Stimulated activated CD8-positive, alpha-beta memory T cell treated with anti-CD3 and anti-CD28 coated beads, Interleukin-2, amount 100 ng/mL, for 1 hour (primary cell): ENCODE data around the gene WWP2.
"Not testable (repeated sequence)": the region's sequence is repeated elsewhere in the genome, so short reads cannot be mapped to it uniquely, and the experiment has no call there.

Source experiments
- DNase-seq, 2 donors: peaks; one replicate each; pipeline ENCODE4 v3.0.0-alpha.2; 2020; ENCODE audit warnings: low read depth in 2 of 2

Gene WWP2

DNA sequence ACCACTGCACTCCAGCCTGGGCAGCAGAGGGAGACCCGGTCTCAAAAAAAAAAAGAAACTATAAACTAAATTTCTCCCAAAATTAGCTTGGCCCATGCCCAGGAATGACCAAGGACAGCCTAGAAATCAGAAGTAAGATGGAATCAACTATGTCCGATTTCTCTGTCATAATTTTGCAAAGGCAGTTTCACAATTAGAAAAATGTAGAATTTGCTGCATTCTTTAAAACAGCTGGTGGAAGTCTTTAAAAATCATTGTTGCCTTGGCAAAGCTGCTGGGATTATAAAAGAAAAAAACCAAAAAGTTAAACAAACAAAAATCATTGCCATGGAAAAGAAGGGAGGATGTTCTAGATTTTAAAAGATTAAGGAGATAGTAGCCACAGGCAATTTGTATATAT lies 32.4 kb downstream of the WWP2 start:
- DNase-seq: no peak

DNA sequence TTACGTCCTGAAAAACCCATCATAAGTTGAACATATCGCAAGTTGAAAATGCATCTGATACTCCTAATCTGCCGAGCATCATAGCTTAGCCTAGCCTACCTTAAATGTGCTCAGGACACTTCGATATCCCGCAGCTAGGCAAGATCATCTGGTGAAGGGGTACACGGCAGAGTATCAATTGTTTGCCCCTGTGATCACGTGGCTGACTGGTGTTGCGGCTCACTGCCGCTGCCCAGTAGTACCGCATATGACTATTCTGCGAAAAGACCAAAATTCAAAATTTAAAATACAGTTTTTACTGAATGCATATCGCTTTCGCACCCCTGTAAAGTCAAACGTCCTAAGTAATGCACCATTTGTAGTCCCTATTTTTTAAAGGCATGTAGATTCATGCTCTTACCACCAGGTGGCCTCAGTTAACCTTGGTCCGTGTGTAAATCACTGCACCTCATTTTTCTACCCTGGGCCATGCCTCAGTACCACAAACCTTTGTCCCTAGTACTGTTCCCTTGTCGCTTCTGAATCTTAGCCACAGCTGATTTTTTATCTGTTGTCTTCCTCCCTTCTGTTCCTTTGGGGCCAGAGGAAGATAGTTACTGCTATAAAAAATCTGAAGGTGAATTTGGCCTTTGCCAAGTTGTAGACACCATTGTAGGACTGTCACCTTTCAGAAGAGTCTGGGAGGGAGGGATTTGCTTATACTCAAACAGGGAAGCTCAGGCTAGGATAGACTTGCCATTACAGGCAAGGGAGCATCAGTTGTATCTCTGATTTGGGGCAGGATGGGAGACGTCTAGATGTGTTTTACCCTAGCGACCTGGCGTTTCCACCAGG lies 34.4 kb downstream of the WWP2 start:
- DNase-seq: no peak

GRCh38 chr16:69798466-69798865 lies 36.3 kb downstream of the WWP2 start:
- no peak for DNase-seq

- no peak for DNase-seq
Measured at GRCh38 chr16:69799611-69800031, 37.5 kb downstream of the WWP2 start.

- DNase-seq: no peak
Measured at GRCh38 chr16:69804297-69804696, 42.2 kb downstream of the WWP2 start.

DNA sequence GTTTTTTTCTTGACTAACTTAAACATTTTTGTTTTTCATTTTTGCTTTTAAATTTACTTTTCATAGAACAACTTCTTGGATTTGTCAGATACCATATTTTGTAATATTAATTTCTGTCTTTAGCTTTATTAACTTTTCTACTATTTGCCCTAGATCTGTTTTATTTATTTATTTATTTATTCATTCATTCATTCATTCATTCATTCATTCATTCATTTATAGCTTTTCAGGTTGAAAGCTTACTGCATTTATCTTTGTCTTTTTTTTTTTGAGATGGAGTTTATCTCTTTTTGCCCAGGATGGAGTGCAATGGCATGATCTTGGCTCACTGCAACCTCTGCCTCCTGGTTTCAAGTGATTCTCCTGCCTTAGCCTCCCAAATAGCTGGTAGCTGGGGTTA lies 44.6 kb downstream of the WWP2 start:
- DNase-seq: not testable (repeated sequence)

- no peak for DNase-seq
Measured at GRCh38 chr16:69812688-69813014, 50.5 kb downstream of the WWP2 start.

GRCh38 chr16:69814078-69814477 lies 51.9 kb downstream of the WWP2 start:
- DNase-seq: no peak

DNA sequence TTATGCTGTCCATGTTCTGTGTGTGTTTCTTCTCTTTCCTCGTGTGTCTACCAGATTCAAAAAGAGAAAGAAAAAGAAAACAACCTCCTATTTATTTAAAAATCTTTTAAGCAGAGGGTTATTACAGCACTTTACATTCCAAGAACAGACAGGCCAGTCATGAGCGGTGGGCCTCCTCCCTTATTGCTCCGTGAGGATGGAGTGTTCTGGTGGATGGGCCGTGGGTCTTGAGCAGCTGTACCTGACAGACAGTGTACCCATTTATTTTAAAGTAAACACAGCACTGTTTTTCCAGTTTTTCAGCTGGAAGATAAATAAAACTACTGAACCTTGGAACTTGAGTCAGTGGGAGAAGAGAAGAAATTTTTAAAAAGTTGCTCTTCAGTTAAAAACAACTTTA lies 52.4 kb downstream of the WWP2 start:
- DNase-seq: no peak

GRCh38 chr16:69815216-69815883 lies 53.2 kb downstream of the WWP2 start:
- not testable (repeated sequence) for DNase-seq

DNA sequence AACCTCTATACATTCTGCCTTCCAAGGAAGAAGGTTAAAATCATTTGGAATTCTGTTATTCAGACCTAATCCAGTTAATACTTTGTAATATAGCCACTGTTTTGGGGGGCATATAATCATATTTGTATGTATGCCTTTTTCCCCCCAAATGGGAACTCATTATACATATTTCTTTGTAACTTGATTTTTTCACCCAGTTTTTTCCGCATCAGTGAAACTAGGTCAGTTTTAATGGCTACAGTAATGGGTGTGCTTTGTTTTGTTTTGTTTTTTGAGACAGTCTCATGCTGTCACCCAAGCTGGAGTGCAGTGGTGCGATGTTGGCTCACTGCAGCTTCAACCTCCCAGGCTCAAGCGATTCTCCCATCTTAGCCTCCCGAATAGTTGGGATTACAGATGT lies 54.9 kb downstream of the WWP2 start:
- DNase-seq: no peak

GRCh38 chr16:69818891-69819545 lies 56.9 kb downstream of the WWP2 start:
- DNase-seq: no peak

- DNase-seq: no peak
Measured at GRCh38 chr16:69820926-69821541, 58.9 kb downstream of the WWP2 start.

DNA sequence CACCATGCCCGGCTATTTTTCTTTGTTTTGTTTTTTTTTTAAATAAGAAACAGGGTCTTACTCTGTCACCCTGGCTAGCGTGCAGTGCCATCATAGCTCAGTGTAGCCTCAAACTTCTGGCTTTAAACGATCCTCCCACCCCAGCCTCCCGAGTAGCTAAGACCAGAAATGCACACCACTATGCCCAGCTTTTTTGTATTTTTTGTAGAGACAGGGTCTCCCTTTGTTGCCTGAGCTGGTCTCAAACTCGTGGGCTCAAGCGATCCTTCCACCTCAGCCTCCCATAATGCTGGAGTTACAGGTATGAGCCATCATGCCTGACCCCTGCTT lies 59.7 kb downstream of the WWP2 start:
- DNase-seq: no peak

DNA sequence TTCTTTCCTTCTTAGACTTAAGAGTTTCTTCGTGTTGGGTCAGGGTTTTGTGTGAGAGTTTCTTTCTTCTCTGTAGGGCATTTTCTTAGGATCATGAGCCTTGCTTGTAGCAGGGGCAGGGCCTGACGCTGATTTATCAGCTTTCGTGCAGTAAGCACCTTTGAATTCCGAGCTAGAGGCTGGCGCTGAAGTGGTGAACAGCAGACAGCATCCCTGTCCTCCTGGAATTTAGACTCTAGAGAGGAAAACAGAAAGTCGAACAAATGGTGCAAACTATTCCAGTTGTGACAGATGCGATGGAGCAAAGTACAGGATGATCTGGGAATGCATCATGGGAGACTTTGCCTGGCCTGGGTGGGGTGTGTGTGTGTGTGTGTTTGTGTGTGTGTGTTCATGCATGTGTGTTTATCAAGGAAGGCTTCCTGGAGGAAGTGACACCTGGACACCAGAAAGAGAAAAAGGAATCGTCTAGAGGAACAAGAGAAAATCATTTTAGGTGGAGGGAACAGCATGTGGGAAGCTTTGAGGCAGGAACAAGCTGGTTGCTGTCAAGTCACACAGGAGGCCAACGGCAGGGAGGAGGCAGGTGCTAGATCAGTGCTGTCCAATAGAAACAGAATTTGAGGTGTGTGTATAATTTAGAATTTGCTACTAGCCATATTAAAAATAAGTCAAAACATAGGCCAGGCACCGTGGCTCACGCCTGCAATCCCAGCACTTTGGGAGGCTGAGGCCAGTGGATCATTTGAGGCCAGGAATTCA lies 60.2 kb downstream of the WWP2 start:
- no peak for DNase-seq

DNA sequence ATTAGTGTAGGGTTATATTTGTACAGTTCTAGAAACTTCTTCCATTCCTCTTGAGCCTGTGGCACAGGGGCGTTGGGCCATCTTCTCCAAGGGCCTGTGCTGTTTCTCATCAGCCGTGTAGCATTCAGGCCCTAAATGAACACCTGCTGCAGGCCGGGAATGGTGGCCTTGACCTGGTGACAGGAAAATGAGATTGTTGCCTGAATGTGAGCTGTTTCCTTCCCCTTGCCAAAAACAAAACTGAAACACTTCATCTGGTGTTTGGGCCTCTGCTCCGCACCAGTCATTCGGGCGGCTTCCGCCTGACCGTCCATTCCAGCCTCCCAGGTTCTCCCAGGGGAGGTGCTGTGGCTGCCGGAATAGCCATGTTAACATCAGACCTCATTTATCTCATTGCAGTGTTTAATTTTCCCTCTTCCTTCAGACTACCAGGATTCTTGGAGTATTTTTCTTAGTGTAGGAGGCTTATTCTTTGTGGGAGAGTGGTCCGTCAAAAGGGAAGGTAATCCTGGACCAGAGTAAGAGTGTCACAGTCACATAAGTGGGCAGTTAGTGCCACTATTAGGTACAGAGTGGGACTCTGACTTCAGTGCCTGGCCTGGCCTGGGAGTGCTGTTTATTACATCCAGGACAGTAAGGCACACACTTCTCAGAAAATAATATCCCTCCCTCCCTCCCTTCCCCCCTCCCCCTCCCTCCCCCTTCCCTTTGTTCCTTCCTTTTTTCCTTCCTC lies 61.9 kb downstream of the WWP2 start:
- no peak for DNase-seq

GRCh38 chr16:69824564-69825142 lies 62.5 kb downstream of the WWP2 start:
- not testable (repeated sequence) for DNase-seq

DNA sequence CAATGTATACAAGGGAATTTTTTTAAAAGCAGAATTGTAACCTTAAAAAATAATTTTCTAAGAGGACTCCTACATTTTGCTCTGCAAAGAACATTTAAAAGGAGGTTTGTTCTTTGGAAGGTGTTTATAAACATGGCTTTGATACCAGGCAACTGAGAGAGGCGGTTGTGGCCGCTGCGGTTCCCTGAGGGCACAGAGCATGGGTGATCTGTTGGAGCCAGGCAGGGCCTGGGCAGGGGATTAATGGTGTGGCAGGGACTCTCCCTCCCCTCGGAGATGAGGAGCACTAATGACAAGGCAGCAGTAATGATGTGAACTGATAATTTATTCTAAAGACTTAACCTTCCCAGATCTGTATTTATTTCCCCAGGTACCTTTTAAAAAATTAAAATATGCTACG lies 65.4 kb downstream of the WWP2 start:
- no peak for DNase-seq

DNA sequence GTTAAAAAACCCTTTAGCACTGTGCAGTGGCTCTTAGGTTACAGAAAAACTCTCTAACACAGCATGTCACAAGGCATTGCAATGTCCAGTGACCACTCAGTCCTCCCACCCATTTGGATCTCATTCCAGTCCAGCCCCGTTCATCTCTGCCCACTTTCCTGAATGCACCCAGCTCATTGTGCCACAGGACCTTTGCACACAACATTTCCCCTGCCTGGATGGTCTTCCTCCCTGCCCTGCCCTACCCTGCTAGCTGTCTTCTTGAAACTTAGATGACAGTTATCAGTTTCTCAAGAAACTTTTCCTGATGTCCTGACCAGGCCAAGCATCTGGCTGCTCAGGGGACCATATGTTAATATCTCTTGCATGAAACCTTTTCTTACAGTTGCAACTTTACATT lies 67.2 kb downstream of the WWP2 start:
- no peak for DNase-seq

DNA sequence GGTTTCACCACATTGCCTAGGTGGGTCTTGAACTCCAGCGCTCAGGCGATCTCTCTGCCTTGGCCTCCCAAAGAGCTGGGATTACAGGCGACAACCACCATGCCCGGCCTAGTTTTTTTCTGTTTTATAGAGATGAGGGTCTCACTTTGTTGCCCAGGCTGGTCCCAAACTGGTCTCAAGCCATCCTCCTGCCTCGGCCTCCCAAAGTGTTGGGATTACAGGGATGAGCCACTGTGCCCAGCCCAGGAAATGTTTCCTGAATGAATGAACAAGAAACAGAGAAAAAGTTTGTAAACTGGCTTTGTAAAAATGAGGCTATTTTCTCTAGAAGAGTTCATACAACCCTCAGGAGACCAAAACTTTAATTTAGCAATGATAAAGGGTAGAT lies 68.0 kb downstream of the WWP2 start:
- DNase-seq: no peak
